HG03571 (cell line): ENCODE data around the gene URI1.

Experiments used
- ATAC-seq: cut with Tn5 transposase; IDR thresholded peaks from one replicate; pipeline ENCODE4 v1.9.1; 2021; ENCODE audit not compliant: unreplicated experiment

The URI1 gene

GRCh38 chr19:30053558-30053957 is 111.5 kb downstream of the URI1 start:
- ATAC-seq = no peak

- no peak for ATAC-seq
Measured at GRCh38 chr19:30054210-30054609, 112.2 kb downstream of the URI1 start.

GRCh38 chr19:30056580-30056979 is 114.5 kb downstream of the URI1 start:
- ATAC-seq = no peak

- ATAC-seq = no peak
Measured at GRCh38 chr19:30059741-30060457, 117.9 kb downstream of the URI1 start.

- ATAC-seq = no peak
Measured at GRCh38 chr19:30060531-30061222, 118.6 kb downstream of the URI1 start.

GRCh38 chr19:30061223-30062064 is 119.4 kb downstream of the URI1 start:
- no peak for ATAC-seq

- no peak for ATAC-seq
Measured at GRCh38 chr19:30062065-30062906, 120.2 kb downstream of the URI1 start.

- no peak for ATAC-seq
Measured at GRCh38 chr19:30062907-30063649, 121.0 kb downstream of the URI1 start.

GRCh38 chr19:30063650-30064347 is 121.8 kb downstream of the URI1 start:
- no peak for ATAC-seq

GRCh38 chr19:30064348-30064699 is 122.3 kb downstream of the URI1 start:
- no peak for ATAC-seq

- ATAC-seq = no peak
Measured at GRCh38 chr19:30064771-30065494, 122.9 kb downstream of the URI1 start.

GRCh38 chr19:30065680-30066606 is 123.9 kb downstream of the URI1 start:
- ATAC-seq = no peak
